ENCODE results near the gene TKTL1. TPM values are rescaled to one million over a fixed set of nuclear protein-coding genes. Genes with fewer than 3 reads are reported as not detected.

Gene TKTL1
- total and polyA plus RNA-seq, 2 donors (not counting 1 experiment from before 2014, with no cell fraction given) = not detected

- Histone ChIP-seq H3K36me3 (ENCODE audit: control insufficient read depth, insufficient read depth, low read length) (peaks cover 34% of the 10 kb centered on the region), H3K27ac (ENCODE audit: insufficient read depth, low read length) (peak overlapping the region; percentile 92), H2AFZ (ENCODE audit: low read length) (no peak overlapping the region), H3K4me1 (ENCODE audit: control insufficient read depth, extremely low read depth, insufficient read depth, low read length) (peaks cover 6% of the 10 kb centered on the region), H3K9ac (ENCODE audit: insufficient read depth, low read length) (peak overlapping the region; percentile 85), H3K9me3 (ENCODE audit: control insufficient read depth, insufficient read depth, low read depth, low read length) (no peaks in the 10 kb centered on the region), H3K4me3 (replicated peaks in 1 of 4; ENCODE audit: control extremely low read depth in 1 of 4, insufficient read depth in 1 of 4, low read depth in 3 of 4, low read length in 4 of 4) (peak overlapping the region; percentile 63 to 86 (median 66)), H3K4me2 (ENCODE audit: extremely low read depth, insufficient read depth, low read length) (peak overlapping the region; percentile 48), H3K79me2 (ENCODE audit: control insufficient read depth, insufficient read depth, low read length) (peaks cover 77% of the 10 kb centered on the region), H4K20me1 (ENCODE audit: control insufficient read depth, extremely low read depth, insufficient read depth, low read length) (no peaks in the 10 kb centered on the region), H3K27me3 (ENCODE audit: control insufficient read depth, insufficient read depth, low read length) (no peaks in the 10 kb centered on the region)
- TF ChIP-seq CTCF (conservative IDR thresholded peaks at IDR 0.05 in 1 of 2, IDR thresholded peaks at IDR 0.05 in 1 of 2; ENCODE audit: low read depth in 1 of 2, low read length in 2 of 2) (no peak), EZH2 (IDR thresholded peaks at IDR 0.05; ENCODE audit: low read length, missing control alignments) (no peak)
- peak; percentile 89 to 95 for DNase-seq (ENCODE audit: low read depth in 2 of 2)
Measured at GRCh38 chrX:154368630-154369448, 73.2 kb downstream of the TKTL1 start.

DNA sequence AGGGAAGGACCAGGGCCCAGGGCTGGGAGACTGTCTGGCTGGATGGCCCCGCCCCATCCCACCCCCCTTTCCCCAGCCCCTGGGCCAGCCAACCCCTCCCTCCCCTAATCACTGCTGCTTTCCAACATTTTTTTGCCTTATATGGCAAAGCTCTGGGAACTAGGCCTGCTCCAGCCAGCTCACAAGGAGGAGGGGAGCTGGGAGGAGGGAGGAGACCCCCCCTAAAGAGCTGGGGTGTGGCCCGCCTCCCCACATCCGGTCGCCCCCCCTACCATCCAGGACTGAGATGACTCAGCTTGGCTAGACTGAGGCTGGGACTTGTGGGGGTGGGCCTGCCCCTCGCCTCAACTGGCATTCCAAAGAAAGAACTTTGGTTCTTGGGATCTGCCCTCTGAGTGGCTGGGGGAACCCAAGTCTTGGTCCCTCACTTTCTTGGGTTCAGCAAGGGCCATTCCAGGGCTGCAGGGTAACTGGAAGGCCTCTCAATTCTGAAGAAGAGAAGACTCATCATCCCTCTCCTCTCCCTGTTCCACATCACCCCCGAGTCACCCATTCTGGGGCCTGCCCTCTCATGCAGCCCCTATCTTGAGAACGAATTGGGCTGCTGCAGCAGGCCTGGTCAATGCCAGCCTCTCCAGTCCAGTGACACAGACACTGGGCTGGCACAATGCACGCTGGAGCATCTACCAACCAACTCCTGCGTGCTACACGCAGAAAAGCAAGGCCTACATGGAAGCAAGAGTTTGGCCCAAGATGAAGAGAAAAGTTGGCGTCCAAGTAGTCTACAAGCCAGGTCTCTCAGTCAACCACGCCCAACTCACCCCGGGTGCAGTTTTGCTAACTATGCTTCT is 74.1 kb downstream of the TKTL1 start:
- Histone ChIP-seq H3K4me1 (ENCODE audit: control insufficient read depth, extremely low read depth, insufficient read depth, low read length) (peaks cover 6% of the 10 kb centered on the region), H2AFZ (ENCODE audit: low read length) (no peak overlapping the region), H3K4me2 (ENCODE audit: extremely low read depth, insufficient read depth, low read length) (peak overlapping the region; percentile 80), H3K9me3 (ENCODE audit: control insufficient read depth, insufficient read depth, low read depth, low read length) (no peaks in the 10 kb centered on the region), H4K20me1 (ENCODE audit: control insufficient read depth, extremely low read depth, insufficient read depth, low read length) (no peaks in the 10 kb centered on the region), H3K27ac (ENCODE audit: insufficient read depth, low read length) (peak overlapping the region; percentile 92), H3K27me3 (ENCODE audit: control insufficient read depth, insufficient read depth, low read length) (no peaks in the 10 kb centered on the region), H3K9ac (ENCODE audit: insufficient read depth, low read length) (peak overlapping the region; percentile 85), H3K4me3 (replicated peaks in 1 of 4; ENCODE audit: control extremely low read depth in 1 of 4, insufficient read depth in 1 of 4, low read depth in 3 of 4, low read length in 4 of 4) (peak overlapping the region; percentile 84 to 93 (median 88)), H3K79me2 (ENCODE audit: control insufficient read depth, insufficient read depth, low read length) (peaks cover 72% of the 10 kb centered on the region), H3K36me3 (ENCODE audit: control insufficient read depth, insufficient read depth, low read length) (peaks cover 29% of the 10 kb centered on the region)
- TF ChIP-seq CTCF (conservative IDR thresholded peaks at IDR 0.05 in 1 of 2, IDR thresholded peaks at IDR 0.05 in 1 of 2; ENCODE audit: low read depth in 1 of 2, low read length in 2 of 2) (no peak), EZH2 (IDR thresholded peaks at IDR 0.05; ENCODE audit: low read length, missing control alignments) (no peak)
- DNase-seq (ENCODE audit: low read depth in 2 of 2) = peak; percentile 96 to 98

All from fibroblast of lung (primary cell).